HG03159 (cell line): ENCODE data around the gene CCDC60.

ENCODE experiments used
- ATAC-seq: cut with Tn5 transposase; IDR thresholded peaks from one replicate; pipeline ENCODE4 v1.9.1; 2021; ENCODE audit warnings: mild to moderate bottlenecking, moderate library complexity; ENCODE audit not compliant: unreplicated experiment

The CCDC60 gene

GRCh38 chr12:119381471-119382235 lies 47.1 kb downstream of the CCDC60 start:
- no peak for ATAC-seq

GRCh38 chr12:119383206-119383605 lies 48.7 kb downstream of the CCDC60 start:
- ATAC-seq: no peak

- ATAC-seq: no peak
Observed at GRCh38 chr12:119384340-119384739, 49.8 kb downstream of the CCDC60 start.

- ATAC-seq: no peak
Observed at GRCh38 chr12:119385659-119386058, 51.1 kb downstream of the CCDC60 start.

GRCh38 chr12:119389687-119390086 lies 55.2 kb downstream of the CCDC60 start:
- no peak for ATAC-seq

- no peak for ATAC-seq
Observed at GRCh38 chr12:119391673-119392072, 57.1 kb downstream of the CCDC60 start.

GRCh38 chr12:119393677-119394076 lies 59.1 kb downstream of the CCDC60 start:
- no peak for ATAC-seq

GRCh38 chr12:119397540-119397939 lies 63.0 kb downstream of the CCDC60 start:
- ATAC-seq: no peak

GRCh38 chr12:119398190-119398589 lies 63.7 kb downstream of the CCDC60 start:
- no peak for ATAC-seq

- ATAC-seq: no peak
Observed at GRCh38 chr12:119399301-119399700, 64.8 kb downstream of the CCDC60 start.

GRCh38 chr12:119406308-119406707 lies 71.8 kb downstream of the CCDC60 start:
- ATAC-seq: no peak

GRCh38 chr12:119406811-119407210 lies 72.3 kb downstream of the CCDC60 start:
- ATAC-seq: no peak

GRCh38 chr12:119409043-119409442 lies 74.5 kb downstream of the CCDC60 start:
- no peak for ATAC-seq

GRCh38 chr12:119410396-119410795 lies 75.9 kb downstream of the CCDC60 start:
- ATAC-seq: no peak

- ATAC-seq: no peak
Observed at GRCh38 chr12:119412306-119412705, 77.8 kb downstream of the CCDC60 start.

GRCh38 chr12:119412811-119413794 lies 78.6 kb downstream of the CCDC60 start:
- no peak for ATAC-seq

- no peak for ATAC-seq
Observed at GRCh38 chr12:119415714-119416113, 81.2 kb downstream of the CCDC60 start.

GRCh38 chr12:119417440-119417839 lies 82.9 kb downstream of the CCDC60 start:
- ATAC-seq: no peak

- ATAC-seq: no peak
Observed at GRCh38 chr12:119419381-119419780, 84.9 kb downstream of the CCDC60 start.

- no peak for ATAC-seq
Observed at GRCh38 chr12:119423285-119423684, 88.8 kb downstream of the CCDC60 start.

GRCh38 chr12:119425623-119426022 lies 91.1 kb downstream of the CCDC60 start:
- ATAC-seq: no peak

GRCh38 chr12:119431151-119431550 lies 96.6 kb downstream of the CCDC60 start:
- no peak for ATAC-seq
